OCI-M2 (cell line): ENCODE measurements around the gene GPRASP2.
"Not testable (repeated sequence)": the region's sequence is repeated elsewhere in the genome, so short reads cannot be mapped to it uniquely, and the experiment has no call there.

ENCODE experiments used
- DNase-seq: peaks from one replicate; lab custom pipeline; 2025; ENCODE audit not compliant: unreplicated experiment; lab: John Stamatoyannopoulos, UW

Gene GPRASP2

DNA sequence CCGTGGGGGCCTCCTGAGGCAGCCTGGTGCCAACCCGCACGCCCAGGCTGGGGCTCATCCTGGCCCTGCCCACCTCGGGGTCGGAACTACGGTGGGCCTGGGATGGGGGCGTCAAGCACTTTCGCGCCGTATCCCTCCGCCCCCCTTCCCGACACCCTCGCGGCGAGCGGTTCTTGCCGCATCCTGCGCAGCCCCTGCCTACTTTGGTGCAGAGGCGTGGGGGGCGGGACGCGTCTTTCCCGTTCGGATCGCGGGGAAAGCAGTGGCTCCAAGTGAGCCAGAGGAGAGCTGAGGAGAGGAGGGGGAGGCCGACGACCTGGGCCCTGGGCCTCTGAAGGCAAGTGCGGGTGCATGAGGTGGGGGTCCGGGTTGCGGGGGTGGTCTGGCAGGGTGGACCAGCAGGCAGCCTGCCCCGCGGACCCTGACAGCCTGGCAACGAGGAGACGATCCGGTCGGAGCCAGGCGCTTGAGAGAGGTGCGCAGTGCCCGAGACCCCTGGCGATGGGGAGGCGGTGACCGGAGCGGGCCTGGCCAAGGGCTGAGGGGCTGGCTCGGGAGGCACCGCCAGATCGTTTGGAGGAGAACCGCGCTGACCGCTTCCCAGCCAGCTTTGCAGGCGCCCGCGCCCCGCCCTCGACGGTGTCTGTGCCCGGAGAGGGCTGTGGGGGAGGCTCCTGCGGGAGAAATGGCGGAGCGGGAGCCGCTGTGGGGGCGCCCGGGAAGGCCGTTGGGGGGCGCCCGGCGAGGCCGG, at the start of gene GPRASP2:
Gene GPRASP2 (plus strand): TSS at position 233 of the 751 bp plus-strand sequence. CDS start 2,422 bp downstream, outside the sequence.
- DNase-seq = no peak

DNA sequence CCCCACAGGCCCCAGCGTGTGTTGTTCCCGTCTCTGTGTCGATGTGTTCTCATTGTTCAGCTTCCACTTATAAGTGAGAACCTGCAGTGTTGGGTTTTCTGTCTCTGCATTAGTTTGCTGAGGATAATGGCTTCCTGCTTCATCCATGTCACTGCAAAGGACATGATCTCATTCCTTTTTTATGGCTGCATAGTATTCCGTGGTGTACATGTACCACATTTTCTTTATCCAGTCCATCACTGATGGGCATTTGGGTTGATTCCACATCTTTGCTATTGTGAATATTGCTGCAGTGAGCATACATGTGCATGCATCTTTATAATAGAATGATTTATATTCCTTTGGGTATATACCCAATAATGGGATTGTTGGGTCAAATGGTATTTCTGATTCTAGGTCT, 48.4 kb upstream of the GPRASP2 start:
- not testable (repeated sequence) for DNase-seq

DNA sequence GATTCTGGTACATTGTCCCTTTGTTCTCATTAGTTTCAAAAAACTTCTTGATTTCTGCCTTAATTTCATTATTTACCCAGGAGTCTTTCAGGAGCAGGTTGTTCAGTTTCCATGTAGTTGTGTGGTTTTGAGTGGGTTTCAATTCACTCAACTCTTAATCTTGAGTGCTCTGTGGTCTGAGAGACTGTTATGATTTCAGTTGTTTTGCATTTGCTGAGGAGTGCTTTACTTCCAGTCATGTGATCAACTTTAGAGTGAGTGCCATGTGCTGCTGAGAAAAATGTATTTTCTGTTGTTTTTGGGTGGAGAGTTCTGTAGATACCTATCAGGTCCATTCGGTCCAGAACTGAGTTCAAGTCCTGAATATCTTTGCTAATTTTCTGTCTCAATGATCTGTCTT, 45.2 kb upstream of the GPRASP2 start:
- DNase-seq = not testable (repeated sequence)

DNA sequence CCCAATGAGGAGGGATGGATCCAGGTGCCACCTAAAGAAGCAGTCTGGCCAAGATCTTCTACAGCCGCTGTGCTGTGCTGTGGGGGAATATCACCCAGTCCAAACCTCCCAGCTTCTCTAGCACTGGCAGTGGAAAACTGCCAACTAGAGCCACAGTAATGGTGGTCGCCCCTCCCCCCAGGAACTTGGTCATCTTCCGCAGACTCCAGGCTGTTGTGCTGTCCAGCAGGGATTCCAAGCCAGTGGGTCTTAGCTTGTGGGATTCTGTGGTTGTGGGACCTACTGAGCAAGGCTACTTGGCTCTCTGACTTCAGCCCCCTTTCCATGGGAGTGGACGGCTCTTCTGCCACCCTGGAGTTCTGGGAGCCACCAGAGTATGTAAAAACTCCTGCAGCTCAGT, 42.7 kb upstream of the GPRASP2 start:
- DNase-seq = no peak

DNA sequence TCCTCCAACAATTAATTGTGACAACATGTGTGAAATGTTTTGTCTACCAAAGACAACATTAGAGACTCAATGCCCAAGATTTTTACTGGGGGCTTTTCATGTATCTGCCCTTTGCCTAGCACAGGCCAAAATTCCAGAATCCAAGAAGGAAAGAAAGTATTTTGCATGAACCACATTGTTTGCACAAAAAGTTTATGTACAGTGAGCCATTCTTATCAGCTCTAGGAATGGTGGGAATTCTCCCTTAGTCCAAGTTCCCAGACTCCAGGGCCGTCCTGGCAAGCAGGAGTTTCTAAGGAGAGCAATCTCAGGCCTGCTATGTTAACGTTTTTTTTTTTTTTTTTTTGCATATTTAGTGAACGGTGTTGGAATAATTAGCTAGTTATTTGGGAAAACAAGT, 39.4 kb upstream of the GPRASP2 start:
- no peak for DNase-seq

DNA sequence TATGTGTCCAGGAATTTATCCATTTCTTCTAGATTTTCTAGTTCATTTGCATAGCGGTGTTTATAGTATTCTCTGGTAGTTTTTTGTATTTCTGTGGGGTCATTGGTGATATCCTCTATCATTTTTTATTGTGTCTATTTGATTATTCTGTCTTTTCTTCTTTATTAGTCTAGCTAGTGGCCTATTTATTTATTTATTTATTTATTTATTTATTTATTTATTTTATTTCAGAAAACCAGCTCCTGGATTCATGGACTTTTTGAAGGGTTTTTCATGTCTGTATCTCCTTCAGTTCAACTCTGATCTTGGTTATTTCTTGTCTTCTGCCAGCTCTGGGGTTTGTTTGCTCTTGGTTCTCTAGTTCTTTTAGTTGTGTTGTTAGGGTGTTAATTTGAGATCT, 34.8 kb upstream of the GPRASP2 start:
- not testable (repeated sequence) for DNase-seq

DNA sequence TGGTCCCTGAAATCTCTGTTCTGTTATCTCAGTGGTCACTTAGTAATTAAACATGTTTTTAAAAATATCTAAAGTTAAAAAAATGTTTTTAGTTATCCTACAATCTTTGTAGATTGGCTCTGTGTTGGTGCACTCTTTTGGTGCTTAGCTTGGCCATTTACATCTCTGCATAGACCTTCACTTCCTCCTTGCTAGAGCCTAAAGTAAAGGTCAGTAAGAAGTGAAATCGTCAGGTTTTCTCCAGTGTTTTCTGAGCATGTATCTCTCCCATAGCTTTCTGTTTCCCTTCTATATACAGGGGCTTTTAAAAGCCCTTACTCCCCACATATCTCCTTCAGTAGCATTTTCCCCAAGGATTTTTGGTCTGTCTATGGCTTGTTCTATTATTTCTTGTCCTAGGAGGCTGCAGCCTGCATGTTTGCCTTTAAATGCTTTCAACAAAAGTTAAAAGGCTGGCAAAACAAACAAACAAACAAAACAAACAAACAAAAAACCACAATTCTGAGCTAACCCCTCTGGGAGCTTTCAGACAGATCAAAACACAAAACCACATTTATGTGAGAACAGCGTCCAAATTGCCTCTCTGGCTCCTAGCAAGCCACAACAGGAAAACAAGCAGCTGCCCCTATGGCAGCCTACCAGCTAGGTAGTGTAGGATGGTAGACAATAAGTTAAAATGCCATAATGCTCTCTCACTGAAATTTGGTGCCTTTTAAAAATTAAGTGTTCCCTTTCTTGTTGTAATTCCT, 27.3 kb upstream of the GPRASP2 start:
- no peak for DNase-seq

DNA sequence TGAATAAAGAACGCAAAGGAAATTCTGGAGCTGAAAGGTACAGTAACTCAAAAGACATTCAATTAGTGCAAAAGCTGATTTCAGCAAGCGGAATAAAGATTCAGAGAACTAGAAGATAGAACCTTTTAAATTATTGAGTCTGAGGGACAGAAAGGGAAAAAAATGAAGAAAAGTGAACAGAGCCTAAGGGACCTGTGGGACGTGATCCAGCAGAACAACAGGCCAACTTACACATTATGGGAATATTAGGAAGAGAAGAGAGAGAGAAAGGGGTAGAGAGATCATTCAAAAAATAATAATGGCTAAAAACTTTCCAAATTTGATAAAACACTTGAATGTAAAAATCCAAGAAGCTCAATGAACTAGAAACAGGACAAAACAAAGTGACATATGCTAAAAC, 17.5 kb upstream of the GPRASP2 start:
- DNase-seq = no peak

DNA sequence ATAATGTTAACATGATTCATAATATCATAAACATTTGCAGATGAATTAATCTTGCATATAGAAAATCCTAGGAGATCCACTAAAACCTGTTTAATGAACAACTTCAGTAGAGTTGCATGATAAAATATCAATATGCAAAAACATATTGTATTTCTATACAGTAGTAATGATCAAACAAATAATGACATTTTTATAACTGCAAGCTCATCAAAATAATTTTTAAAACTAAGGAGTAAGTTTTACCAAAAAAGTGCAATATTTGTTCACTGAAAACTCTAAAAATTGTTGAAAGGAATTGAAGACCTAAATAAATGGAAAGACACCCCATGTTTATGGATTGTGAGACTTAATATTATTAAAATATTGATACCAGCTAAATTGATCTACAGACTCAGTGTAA, 15.9 kb upstream of the GPRASP2 start:
- DNase-seq = no peak

DNA sequence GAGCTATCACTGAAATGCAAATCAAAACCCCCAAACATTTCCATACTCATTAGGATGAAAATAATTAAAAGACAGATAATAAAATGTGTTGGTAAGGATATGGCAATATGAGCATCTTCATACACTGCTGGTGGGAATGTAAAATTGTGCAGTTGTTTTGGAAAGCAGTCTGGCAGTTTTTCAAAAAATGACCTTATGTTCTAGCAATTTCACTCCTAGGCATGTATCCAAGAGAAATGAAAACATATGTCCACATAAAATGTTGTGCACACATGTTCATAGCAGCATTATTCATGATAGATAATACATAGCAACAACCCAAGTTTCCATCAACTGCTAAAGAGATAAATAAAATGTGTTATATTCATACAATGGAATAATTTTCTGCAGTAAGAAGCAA, 14.8 kb upstream of the GPRASP2 start:
- DNase-seq = no peak

DNA sequence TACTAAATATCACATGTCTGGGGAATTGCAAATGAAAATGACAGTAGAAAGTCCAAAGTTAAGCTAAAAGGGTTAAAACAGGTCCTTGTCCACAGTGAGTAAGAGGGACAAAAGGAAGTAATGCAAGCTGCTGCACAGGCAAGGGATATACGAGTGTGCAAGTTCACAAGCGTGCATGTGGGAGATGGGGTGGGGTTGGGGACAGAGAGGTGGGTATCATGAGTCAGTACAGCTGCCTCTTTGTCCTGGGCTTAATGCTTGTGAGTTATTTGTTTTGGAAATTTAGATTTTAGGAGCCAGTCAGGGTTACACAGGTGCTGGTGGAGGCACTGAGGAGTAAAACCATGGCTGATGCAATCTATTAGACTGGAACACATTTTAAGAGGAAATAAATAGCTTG, 3.3 kb upstream of the GPRASP2 start:
- no peak for DNase-seq

DNA sequence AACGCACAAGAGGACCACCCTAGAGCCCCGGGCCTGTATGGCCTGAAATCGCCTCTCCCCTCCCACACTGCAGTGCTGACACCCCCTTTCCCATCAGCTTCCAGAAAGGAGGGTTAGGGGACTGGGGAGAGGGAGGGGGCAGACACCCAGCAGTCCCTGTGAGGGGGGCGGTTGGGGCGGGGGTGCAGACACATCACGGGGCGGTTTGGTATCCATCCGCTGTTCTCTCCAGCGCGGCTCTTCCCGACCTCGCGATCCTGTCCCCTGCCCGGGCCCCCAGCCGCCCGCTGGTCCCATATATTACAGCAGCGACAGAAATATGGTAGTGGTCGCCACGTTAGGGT, 404 bp upstream of the GPRASP2 start:
- no peak for DNase-seq

DNA sequence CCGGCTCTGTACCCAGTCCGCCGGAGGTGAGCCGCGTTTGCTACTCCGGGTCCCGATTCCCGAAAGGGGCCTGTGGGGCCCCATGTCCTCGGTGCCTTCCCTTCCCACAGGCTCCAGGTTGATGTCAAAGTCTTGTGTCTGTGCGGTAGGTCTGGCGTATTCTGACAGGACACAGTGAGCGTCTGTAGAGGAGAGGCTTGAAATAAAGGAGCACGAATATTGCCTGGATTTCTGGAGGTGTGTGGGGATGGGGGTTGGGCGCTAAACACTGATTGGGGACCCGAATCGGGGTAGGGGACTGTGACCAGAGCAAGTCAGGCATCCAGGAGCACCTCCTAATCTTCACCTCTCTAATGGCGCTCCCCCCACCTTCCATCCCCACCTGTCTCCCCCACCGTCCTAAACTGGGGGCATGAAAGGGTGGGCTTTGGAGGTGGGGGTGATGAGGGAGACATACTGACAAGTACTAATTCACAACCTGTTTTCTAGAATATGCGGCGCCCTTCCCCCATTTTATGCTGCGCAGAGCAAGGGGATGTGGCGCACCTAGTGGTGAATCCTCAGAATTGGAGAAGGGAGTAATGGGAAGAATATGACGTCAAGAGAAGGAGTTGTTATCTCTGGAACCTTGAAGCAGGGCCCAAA, 855 bp downstream of the GPRASP2 start:
- DNase-seq = no peak

DNA sequence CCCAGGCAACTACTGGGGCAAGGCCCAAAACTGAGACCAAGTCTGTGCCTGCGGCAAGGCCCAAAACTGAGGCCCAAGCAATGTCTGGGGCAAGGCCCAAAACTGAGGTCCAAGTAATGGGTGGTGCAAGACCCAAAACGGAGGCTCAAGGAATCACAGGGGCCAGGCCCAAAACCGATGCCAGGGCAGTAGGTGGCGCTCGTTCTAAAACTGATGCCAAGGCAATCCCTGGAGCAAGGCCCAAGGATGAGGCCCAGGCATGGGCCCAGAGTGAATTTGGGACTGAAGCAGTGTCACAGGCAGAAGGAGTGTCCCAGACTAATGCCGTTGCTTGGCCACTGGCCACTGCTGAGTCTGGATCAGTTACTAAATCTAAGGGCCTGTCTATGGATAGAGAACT, 2.7 kb downstream of the GPRASP2 start:
- DNase-seq = no peak

DNA sequence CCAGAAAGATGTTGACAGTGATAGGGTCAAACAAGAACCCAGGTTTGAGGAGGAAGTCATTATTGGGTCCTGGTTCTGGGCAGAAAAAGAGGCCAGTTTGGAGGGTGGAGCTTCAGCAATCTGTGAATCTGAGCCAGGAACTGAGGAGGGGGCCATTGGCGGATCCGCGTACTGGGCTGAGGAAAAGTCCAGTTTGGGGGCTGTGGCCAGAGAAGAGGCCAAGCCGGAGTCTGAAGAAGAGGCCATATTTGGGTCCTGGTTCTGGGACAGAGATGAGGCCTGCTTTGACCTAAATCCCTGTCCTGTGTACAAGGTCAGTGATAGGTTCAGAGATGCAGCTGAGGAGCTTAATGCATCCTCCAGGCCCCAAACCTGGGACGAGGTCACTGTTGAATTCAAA, 3.7 kb downstream of the GPRASP2 start:
- DNase-seq = no peak

DNA sequence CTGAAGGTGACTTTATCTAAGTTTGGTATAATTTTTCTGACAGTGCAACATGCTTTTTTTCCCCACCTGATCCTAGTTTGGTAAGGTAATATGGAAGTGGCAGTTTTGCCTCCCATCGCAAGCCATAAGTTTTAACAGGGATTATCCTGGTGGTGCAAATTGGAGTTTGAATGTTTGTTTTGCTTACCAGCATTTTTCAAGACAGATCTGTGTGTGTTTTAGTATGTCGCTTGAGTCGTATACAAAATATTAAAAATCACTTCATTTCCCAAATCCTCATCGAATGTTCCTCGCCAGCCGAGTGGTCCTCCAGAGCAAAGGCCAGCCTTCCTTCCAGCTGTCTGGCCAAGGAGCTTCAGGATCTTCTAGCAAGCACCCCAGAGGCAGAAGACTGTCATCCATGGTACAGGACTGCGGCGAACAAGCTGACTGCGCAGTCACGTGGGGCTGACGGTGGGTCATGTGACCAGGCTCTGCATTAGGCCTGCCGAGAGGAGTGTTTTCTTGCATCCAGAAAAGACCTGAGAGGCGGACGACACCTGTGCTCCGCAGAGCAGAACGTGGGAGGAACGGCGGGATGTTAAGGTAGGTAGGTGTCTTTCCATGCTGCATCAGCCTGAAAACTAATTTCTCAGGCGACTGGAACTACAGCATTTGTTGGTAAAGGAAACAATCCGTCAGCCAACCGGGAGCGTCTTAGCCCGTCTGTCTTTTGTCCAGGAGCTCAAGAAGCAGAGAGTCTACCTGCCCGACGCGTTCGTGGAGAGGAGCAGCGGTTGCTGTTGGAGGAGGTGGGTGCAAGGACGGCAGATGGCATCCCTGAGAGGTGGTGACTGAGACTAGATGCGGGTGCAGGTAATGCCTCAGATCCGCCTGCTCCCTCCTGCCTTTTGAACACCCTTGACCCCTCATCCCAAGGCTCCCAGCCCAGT, 8.3 kb downstream of the GPRASP2 start, which contains the start of gene GPRASP3:
Gene GPRASP3 (plus strand): TSS at position 507 of the 932 bp plus-strand sequence. CDS start 28,253 bp downstream, outside the sequence.
- DNase-seq = no peak

DNA sequence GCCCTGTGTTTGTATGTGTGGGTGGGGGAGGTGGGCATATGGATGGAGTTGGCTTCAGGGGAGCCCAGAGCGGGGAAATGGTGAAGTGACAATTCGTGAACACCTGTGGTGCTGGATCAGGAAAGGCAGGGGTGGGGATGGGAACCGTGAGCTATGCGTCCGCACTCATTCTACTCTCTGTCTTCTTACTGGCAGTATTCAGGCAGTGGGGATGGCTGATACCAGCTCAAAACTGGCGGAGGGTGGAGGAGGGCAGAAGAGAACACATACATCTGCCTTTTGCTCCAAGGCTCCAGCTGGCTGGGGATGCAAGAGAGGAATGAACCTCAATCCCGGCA, 8.9 kb downstream of the GPRASP2 start:
- DNase-seq = not testable (repeated sequence)

DNA sequence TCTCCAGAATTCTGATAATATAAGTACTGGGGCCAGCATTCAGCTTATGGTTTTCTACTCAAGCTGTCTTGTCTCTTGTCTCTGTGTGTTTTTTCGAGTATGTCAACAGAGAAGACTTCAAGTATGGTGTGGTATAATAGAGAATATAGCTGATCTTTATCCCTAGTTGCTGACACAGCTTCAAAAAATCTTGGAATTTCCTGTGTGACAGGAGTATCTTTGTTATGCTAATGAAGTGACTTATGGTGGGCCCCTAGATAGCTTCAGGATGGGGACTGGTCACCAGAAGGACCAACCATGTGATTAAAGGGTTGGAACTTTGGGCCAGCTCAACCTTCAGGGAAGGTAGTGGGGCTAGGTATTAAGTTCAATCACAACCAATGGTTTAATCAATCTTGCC, 11.2 kb downstream of the GPRASP2 start:
- DNase-seq = no peak

DNA sequence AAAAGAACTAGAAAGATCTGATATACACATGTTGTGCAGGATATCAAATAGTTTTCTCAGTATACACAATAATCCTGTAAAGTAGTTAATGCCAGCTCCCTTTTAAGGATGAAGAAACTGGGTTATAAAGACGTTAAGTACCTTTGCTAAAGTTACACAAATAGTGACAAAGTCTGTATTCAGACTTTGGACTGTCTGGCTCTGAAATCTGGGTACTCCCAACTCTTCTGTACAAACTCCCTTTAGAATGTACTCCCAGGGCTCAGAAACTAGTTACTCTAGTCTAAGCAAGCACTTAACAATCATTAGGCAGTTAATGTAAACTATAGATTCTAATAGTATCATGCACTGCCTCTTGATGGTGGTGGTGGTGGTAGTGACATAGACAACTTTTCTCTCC, 15.5 kb downstream of the GPRASP2 start:
- no peak for DNase-seq

DNA sequence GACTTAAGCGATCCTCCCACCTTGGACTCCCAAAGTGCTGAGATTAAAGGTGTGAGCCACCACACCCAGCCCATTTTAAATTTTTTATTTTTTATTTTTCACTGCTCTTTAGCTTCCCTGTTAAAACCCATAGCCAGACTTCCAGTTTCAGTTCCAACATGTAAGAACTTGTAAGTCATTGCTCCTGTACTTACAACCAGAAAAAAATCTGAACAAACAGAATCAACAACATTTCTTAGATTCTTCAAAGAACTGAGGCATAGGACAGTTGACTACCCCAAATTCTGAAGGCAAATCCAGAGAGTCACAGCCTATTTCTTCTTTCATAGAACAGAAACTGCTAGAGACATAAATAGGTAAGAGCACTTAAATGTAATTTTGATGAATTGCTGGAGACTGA, 16.4 kb downstream of the GPRASP2 start:
- DNase-seq = no peak

DNA sequence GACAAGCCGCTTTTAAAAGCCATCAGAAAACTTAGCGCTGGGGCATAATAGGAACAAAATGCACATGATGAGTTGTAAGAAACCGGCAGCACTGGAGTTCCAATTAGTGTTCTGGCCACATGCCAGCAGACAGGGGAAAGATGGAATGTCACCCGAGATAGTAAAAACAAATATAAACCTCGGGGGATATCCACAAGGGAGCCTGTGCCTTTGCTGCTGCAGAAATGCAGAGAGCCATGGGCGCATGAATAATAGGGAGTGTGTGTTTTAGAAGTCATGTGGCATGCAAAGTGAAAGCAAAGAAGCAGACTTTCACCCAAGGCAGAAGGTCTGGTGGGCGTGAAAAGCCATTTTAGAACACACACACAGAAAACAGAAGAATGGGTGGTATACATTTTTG, 27.4 kb downstream of the GPRASP2 start:
- DNase-seq = no peak
